GM12872 (cell line): ENCODE results near the gene UBE2V1.
A peak's percentile ranks its signal among the peaks of the same experiment; 100 is the strongest.

Experiments used
- TF ChIP-seq, protein P1 (sequence below): IDR thresholded peaks from 3 replicates; pipeline ENCODE4 v1.5.1; 2011; ENCODE audit warnings: low read depth, mild to moderate bottlenecking, low read length, moderate library complexity; ENCODE audit not compliant: insufficient read depth

The UBE2V1 gene

DNA sequence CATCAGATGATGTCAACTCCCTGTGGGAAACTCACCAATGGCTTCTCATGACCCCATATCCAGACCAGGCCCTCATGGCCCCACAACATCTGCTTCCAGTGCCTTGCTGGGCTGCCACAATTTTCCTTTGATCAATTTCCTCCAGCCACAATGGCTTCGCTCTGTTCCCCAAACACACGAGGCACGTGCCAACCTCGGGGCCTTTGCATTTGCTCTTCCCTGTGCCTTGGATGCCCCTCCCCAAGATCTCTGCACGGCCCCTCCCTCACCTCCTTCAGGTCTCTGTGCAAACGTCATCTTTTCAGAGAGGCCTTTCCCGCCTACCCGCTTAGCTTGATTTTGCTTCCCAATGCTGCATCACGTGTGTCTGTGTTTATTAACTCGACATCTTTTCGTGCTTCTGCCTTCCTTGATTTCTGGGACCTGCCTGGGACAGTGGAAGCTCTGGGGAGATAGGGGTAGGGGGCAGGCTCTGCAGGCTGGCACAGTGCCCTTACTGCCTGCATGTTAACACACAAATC, 27.4 kb upstream of the UBE2V1 start:
- TF ChIP-seq, protein P1, sequence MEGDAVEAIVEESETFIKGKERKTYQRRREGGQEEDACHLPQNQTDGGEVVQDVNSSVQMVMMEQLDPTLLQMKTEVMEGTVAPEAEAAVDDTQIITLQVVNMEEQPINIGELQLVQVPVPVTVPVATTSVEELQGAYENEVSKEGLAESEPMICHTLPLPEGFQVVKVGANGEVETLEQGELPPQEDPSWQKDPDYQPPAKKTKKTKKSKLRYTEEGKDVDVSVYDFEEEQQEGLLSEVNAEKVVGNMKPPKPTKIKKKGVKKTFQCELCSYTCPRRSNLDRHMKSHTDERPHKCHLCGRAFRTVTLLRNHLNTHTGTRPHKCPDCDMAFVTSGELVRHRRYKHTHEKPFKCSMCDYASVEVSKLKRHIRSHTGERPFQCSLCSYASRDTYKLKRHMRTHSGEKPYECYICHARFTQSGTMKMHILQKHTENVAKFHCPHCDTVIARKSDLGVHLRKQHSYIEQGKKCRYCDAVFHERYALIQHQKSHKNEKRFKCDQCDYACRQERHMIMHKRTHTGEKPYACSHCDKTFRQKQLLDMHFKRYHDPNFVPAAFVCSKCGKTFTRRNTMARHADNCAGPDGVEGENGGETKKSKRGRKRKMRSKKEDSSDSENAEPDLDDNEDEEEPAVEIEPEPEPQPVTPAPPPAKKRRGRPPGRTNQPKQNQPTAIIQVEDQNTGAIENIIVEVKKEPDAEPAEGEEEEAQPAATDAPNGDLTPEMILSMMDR, result no peak

DNA sequence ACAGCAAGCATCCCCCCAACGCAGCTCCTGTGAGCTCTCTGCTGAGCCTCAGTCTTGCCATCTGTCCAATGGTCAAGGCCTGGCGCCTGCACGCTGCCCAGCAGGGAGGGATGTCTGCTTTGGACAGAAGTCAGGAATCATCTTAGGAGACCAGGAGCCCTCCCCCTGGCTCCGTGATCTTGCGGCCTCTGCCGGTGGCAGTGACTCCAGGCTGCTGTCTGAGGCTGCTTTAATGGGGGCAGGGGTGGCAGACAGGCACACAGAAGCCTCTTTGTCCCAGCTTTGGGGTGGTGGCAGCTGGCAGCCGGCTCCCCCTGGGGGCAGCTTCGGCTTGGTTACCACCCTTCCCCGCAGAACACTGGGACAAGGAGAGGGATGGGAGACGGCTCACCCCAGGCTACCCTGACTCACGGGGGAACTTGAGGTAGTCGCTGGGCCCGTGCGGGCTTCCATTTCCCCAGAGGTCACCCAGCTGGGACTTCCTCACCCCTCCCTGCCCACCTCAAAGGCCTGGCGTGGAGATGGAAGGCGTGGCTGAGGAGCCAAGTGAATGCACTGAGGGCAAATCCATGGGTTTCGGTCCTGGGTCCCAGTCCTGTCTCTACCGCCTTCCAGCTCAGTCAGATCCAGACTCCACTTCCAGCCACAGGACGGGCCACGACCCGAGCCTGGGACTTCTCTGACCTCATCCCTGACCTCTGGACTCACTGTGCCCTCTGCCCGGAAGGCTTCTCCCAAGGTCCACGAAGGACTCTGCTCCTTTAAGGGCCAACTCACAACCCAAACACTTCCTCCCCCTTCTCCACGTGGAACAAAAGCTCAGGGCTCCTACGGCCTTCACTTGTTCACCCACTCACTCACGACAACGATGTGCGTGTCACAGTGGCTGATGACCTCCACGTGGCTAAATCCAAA, 25.8 kb upstream of the UBE2V1 start:
- TF ChIP-seq, protein P1, result 0 out of 3 replicates have a peak, but pooled peaks have one; percentile 5

- TF ChIP-seq, protein P1, result no peak
These were observed 25.1 kb upstream of the UBE2V1 start for GRCh38 chr20:50138120-50138478.

DNA sequence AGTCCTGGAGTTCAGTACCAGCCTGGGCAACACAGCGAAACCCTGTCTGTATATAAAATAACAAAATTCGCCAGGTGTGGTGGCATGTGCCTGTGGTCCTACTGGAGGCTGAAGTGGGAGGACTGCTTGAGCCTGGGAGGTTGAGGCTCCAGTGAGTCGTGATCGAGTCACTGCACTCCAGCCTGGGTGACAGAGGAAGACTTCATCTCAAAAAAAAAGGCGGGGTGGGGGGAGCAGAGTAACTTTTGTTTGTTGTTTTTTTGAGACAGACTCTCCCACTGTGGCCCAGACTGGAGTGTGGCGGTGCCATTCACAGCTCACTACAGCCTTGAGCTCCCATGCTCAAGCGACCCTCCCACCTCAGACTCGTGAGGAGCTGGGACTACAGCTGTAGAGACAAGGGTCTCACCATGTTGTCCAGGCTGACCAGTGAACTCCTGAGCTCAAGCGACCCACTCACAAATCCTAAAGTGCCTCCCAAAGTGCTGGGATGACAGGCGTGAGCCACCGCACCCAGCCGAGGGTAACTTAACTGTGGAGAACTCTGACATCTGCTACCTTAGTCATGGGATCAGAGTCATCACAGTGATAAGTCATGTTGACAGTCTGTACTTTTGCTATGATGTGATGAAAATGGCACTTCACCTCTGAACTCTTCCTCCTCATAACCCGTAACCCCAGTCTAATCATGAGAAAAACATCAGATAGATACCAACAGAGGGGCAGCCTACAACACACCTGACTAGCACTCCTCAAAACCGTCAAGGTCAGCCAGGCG, 24.1 kb upstream of the UBE2V1 start:
- TF ChIP-seq, protein P1, result no peak

DNA sequence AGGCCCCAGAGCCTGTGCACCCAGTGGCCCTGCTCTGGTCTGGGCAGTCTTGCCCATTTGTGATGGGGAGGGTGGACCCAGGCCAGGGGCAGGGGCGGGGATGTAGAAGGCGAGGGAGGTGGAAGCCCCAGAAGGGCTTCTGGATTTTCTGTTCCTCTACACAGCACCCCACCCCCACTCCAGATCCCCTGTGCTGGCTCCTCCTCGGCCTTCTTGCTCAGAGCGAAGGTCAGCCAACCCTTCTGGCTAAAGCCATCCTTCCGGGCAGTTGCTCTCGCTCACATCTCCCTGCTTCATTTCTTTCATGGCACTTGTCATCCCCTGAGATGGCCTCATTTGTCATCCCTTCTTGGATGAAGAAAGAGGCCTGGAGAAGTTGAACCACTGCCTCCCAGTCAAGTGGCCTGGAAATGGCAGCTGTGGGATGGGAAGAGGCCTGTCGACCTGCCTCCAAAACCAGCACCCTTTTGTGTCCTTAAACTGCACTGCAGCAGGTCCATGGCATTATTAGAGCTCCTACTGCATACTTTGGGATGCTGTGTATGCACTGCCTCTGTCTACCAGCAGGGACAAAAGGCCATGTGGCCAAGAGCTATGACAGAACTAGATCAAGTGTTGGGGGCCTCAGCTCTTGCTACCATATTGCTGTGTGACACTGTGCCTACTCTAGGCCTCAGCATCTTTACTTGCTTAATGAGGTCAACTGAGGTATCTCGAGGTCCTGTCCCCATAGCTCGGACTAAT, 20.7 kb upstream of the UBE2V1 start:
- TF ChIP-seq, protein P1, result peak; percentile 48; the same call in 2 of the 3 replicates

GRCh38 chr20:50133041-50133440, 20.1 kb upstream of the UBE2V1 start:
- TF ChIP-seq, protein P1, result no peak

- TF ChIP-seq, protein P1, result no peak
These were observed 18.0 kb upstream of the UBE2V1 start for GRCh38 chr20:50130995-50131394.
